Mesenchymal stem cell (in vitro differentiated cells and primary cell): ENCODE results near the gene OXLD1.

Source experiments
- DNase-seq: peaks from one replicate; pipeline ENCODE4 v3.0.0-alpha.2; 2013
- H2AFZ ChIP-seq: one replicate; pipeline ENCODE4 v1.6.1; 2013; ENCODE audit warnings: low read depth, mild to moderate bottlenecking, control low read depth, inconsistent platforms, low read length, moderate library complexity
- H2AK5ac ChIP-seq: 2 replicates; pipeline ENCODE4 v1.6.1; 2013; ENCODE audit warnings: low read length, moderate library complexity, mild to moderate bottlenecking, inconsistent platforms; ENCODE audit not compliant: severe bottlenecking
- H2BK120ac ChIP-seq: one replicate; pipeline ENCODE4 v1.6.1; 2013; ENCODE audit warnings: low read depth, mild to moderate bottlenecking, inconsistent platforms, low read length, moderate library complexity
- H2BK12ac ChIP-seq, 2 experiments: one replicate each; pipeline ENCODE4 v1.6.1; 2013; ENCODE audit warnings: inconsistent platforms in 2 of 2, low read length in 2 of 2, mild to moderate bottlenecking in 2 of 2, moderate library complexity in 2 of 2, control low read depth in 1 of 2
- H2BK15ac ChIP-seq: one replicate; pipeline ENCODE4 v1.6.1; 2013; ENCODE audit warnings: mild to moderate bottlenecking, low read depth, inconsistent platforms; ENCODE audit not compliant: poor library complexity, severe bottlenecking
- H2BK5ac ChIP-seq: 2 replicates; pipeline ENCODE4 v1.6.1; 2013; ENCODE audit warnings: low read depth, mild to moderate bottlenecking, low read length, control low read depth, inconsistent platforms; ENCODE audit not compliant: poor library complexity, severe bottlenecking
- H3K14ac ChIP-seq, 2 experiments: one replicate each; pipeline ENCODE4 v1.6.1; 2013; ENCODE audit warnings: inconsistent platforms in 2 of 2, low read length in 2 of 2, control low read depth in 1 of 2, mild to moderate bottlenecking in 1 of 2, moderate library complexity in 1 of 2
- H3K18ac ChIP-seq, 2 experiments: one replicate each; pipeline ENCODE4 v1.6.1; 2013; ENCODE audit warnings: inconsistent platforms in 2 of 2, low read length in 2 of 2, control low read depth in 1 of 2, low read depth in 1 of 2, mild to moderate bottlenecking in 1 of 2
- H3K23ac ChIP-seq, 2 experiments: one replicate each; pipeline ENCODE4 v1.6.1; 2013; ENCODE audit warnings: inconsistent platforms in 2 of 2, low read length in 2 of 2, mild to moderate bottlenecking in 2 of 2, moderate library complexity in 2 of 2, control low read depth in 1 of 2
- H3K27ac ChIP-seq: 2 replicates; pipeline ENCODE4 v1.5.1; 2013; ENCODE audit warnings: mild to moderate bottlenecking, moderate library complexity, low read length, control low read depth, inconsistent platforms; ENCODE audit not compliant: poor library complexity, severe bottlenecking
- H3K27me3 ChIP-seq, 2 experiments: 2 replicates each; pipeline versions ENCODE4 v1.6.1 to v1.7.0; 2013; ENCODE audit warnings: low read length in 2 of 2, mild to moderate bottlenecking in 2 of 2, moderate library complexity in 2 of 2, control low read depth in 1 of 2, inconsistent platforms in 1 of 2; ENCODE audit not compliant: control insufficient read depth in 1 of 2, insufficient read depth in 1 of 2
- H3K36me3 ChIP-seq, 2 experiments: 2 replicates each; pipeline versions ENCODE4 v1.6.1 to v1.7.0; 2013; ENCODE audit warnings: low read length in 2 of 2, control low read depth in 1 of 2, inconsistent platforms in 1 of 2, low read depth in 1 of 2, mild to moderate bottlenecking in 1 of 2; ENCODE audit not compliant: insufficient read depth in 2 of 2, control insufficient read depth in 1 of 2
- H3K4ac ChIP-seq, 2 experiments: one replicate each; pipeline ENCODE4 v1.6.1; 2013; ENCODE audit warnings: inconsistent platforms in 2 of 2, low read length in 2 of 2, mild to moderate bottlenecking in 2 of 2, moderate library complexity in 2 of 2, control low read depth in 1 of 2, low read depth in 1 of 2
- H3K4me1 ChIP-seq: 2 replicates; pipeline ENCODE4 v1.6.1; 2013; ENCODE audit warnings: low read depth, low read length, control low read depth; ENCODE audit not compliant: control insufficient read depth, insufficient read depth
- H3K4me2 ChIP-seq: 2 replicates; pipeline ENCODE4 v1.6.1; 2013; ENCODE audit warnings: low read length, mild to moderate bottlenecking, inconsistent platforms; ENCODE audit not compliant: poor library complexity, severe bottlenecking
- H3K4me3 ChIP-seq, 2 experiments: 2 replicates each; pipeline versions ENCODE4 v1.5.1 to v1.7.0; 2013; ENCODE audit warnings: low read length in 2 of 2, mild to moderate bottlenecking in 2 of 2, control low read depth in 1 of 2, low read depth in 1 of 2; ENCODE audit not compliant: insufficient read depth in 1 of 2
- H3K79me1 ChIP-seq: replicated peaks from 2 replicates; pipeline ENCODE4 v1.6.1; 2013; ENCODE audit warnings: mild to moderate bottlenecking, control low read depth, low read length, inconsistent platforms; ENCODE audit not compliant: poor library complexity, severe bottlenecking
- H3K9ac ChIP-seq: 2 replicates; pipeline ENCODE4 v1.7.0; 2013; ENCODE audit warnings: mild to moderate bottlenecking, low read length, moderate library complexity
- H3K9me3 ChIP-seq: 2 replicates; pipeline ENCODE4 v1.7.0; 2013; ENCODE audit warnings: mild to moderate bottlenecking, low read length; ENCODE audit not compliant: control insufficient read depth
- H4K8ac ChIP-seq: one replicate; pipeline ENCODE4 v1.6.1; 2013; ENCODE audit warnings: inconsistent platforms, mild to moderate bottlenecking, low read length, moderate library complexity
- H4K91ac ChIP-seq: one replicate; pipeline ENCODE4 v1.6.1; 2013; ENCODE audit warnings: mild to moderate bottlenecking, low read length, inconsistent platforms
- WGBS: methylation state at CpG from one replicate; pipeline ENCODE4 v1.1.7; 2013; ENCODE audit warnings: mixed read lengths; 5-methylcytosine and 5-hydroxymethylcytosine counted together

The OXLD1 gene

GRCh38 chr17:81713556-81714411 lies 47.4 kb upstream of the OXLD1 start:
- Histone ChIP-seq H3K23ac (no peak overlapping the region), H3K79me1 (peaks cover 12% of the 10 kb centered on the region), H2BK5ac (no peak overlapping the region), H2AFZ (no peak overlapping the region), H4K8ac (no peak overlapping the region), H4K91ac (peak overlapping the region; percentile 54), H3K27me3 (no peaks in the 10 kb centered on the region), H3K9me3 (no peaks in the 10 kb centered on the region), H3K4me3 (peak overlapping the region in 1 of 2 experiments; percentile 80), H2BK120ac (no peak overlapping the region), H2BK15ac (no peak overlapping the region), H3K36me3 (peaks cover 0 to 42% of the 10 kb centered on the region in 2 experiments), H2AK5ac (no peak overlapping the region), H3K14ac (no peak overlapping the region), H3K4me2 (no peak overlapping the region), H3K4me1 (peaks cover 33% of the 10 kb centered on the region), H3K9ac (peak overlapping the region; percentile 76), H3K4ac (no peak overlapping the region), H2BK12ac (peak overlapping the region in 1 of 2 experiments; percentile 19), H3K27ac (no peak overlapping the region), H3K18ac (no peak overlapping the region)
- DNase-seq: no peak
- 85% methylated on average over 35 of the region's 36 CpGs for WGBS

- no peak overlapping the region for H3K23ac ChIP-seq
- H2BK120ac ChIP-seq: no peak overlapping the region
- H3K14ac ChIP-seq: no peak overlapping the region
- no peak overlapping the region for H2AK5ac ChIP-seq
- no peak overlapping the region for H2BK12ac ChIP-seq
- peak overlapping the region; percentile 88 for H3K4me2 ChIP-seq
- H3K18ac ChIP-seq: no peak overlapping the region
- H2AFZ ChIP-seq: no peak overlapping the region
- H3K9ac ChIP-seq: peak overlapping the region; percentile 76
- peak overlapping the region in 1 of 2 experiments; percentile 80 for H3K4me3 ChIP-seq
- no peak overlapping the region for H2BK15ac ChIP-seq
- no peaks in the 10 kb centered on the region for H3K27me3 ChIP-seq
- H3K4me1 ChIP-seq: peaks cover 33% of the 10 kb centered on the region
- peaks cover 13% of the 10 kb centered on the region for H3K79me1 ChIP-seq
- no peak overlapping the region for H4K91ac ChIP-seq
- WGBS: 61% methylated on average over 18 of the region's 18 CpGs
- no peak overlapping the region for H3K4ac ChIP-seq
- H3K27ac ChIP-seq: no peak overlapping the region
- DNase-seq: no peak
- H3K9me3 ChIP-seq: no peaks in the 10 kb centered on the region
- no peak overlapping the region for H4K8ac ChIP-seq
- H2BK5ac ChIP-seq: no peak overlapping the region
- H3K36me3 ChIP-seq: peaks cover 4 to 45% of the 10 kb centered on the region in 2 experiments
Measured at GRCh38 chr17:81713004-81713555, 46.7 kb upstream of the OXLD1 start.

GRCh38 chr17:81712468-81713003 lies 46.1 kb upstream of the OXLD1 start:
- peaks cover 10 to 45% of the 10 kb centered on the region in 2 experiments for H3K36me3 ChIP-seq

More at GRCh38 chr17:81712468-81713003, 46.1 kb upstream of the OXLD1 start:
- Histone ChIP-seq H2BK5ac (no peak overlapping the region), H4K8ac (no peak overlapping the region), H3K79me1 (peaks cover 18% of the 10 kb centered on the region), H2BK120ac (no peak overlapping the region), H2BK12ac (no peak overlapping the region), H3K9ac (peak overlapping the region; percentile 76), H3K4me3 (peak overlapping the region; percentile 77 to 80), H2AFZ (peak overlapping the region; percentile 97), H3K9me3 (no peaks in the 10 kb centered on the region), H3K4ac (no peak overlapping the region), H3K27ac (no peak overlapping the region), H2AK5ac (no peak overlapping the region), H3K23ac (peak overlapping the region in 1 of 2 experiments; percentile 54), H3K4me1 (peaks cover 32% of the 10 kb centered on the region), H3K18ac (peak overlapping the region in 1 of 2 experiments; percentile 72), H3K4me2 (peak overlapping the region; percentile 88), H4K91ac (no peak overlapping the region), H3K27me3 (no peaks in the 10 kb centered on the region), H2BK15ac (no peak overlapping the region), H3K14ac (peak overlapping the region in 1 of 2 experiments; percentile 64)
- WGBS: 3% methylated on average over 34 of the region's 41 CpGs
- DNase-seq: peak; percentile 37
